Large intestine (tissue), 3 donors: ENCODE data around the gene C3orf20. TPM values are rescaled to one million over a fixed set of nuclear protein-coding genes. Genes with fewer than 3 reads are reported as not detected.
"Not testable (repeated sequence)": the region's sequence is repeated elsewhere in the genome, so short reads cannot be mapped to it uniquely, and the experiment has no call there.

ENCODE experiments used
- DNase-seq, 2 donors: peaks; one replicate each; pipeline versions ENCODE4 v3.0.0 to v3.0.0-alpha.2; 2013
- H3K27ac ChIP-seq: one replicate; pipeline ENCODE4 v1.5.1; 2013; ENCODE audit warnings: low read length
- H3K27me3 ChIP-seq: 2 replicates; pipeline ENCODE4 v1.6.1; 2013; ENCODE audit warnings: low read length; ENCODE audit not compliant: control insufficient read depth, insufficient read depth
- H3K36me3 ChIP-seq: 2 replicates; pipeline ENCODE4 v1.6.1; 2013; ENCODE audit warnings: low read length; ENCODE audit not compliant: control insufficient read depth, insufficient read depth
- H3K4me1 ChIP-seq: one replicate; pipeline ENCODE4 v1.6.1; 2013; ENCODE audit warnings: low read length; ENCODE audit not compliant: control insufficient read depth, insufficient read depth
- H3K4me3 ChIP-seq: one replicate; pipeline ENCODE4 v1.5.1; 2013; ENCODE audit warnings: low read length
- H3K9me3 ChIP-seq: one replicate; pipeline ENCODE4 v1.6.1; 2013; ENCODE audit warnings: mild to moderate bottlenecking, low read depth, low read length, moderate library complexity; ENCODE audit not compliant: control insufficient read depth
- WGBS: methylation state at CpG from one replicate; pipeline ENCODE4 v1.1.5; 2013; ENCODE audit warnings: low lambda C conversion rate; ENCODE audit not compliant: insufficient coverage; 5-methylcytosine and 5-hydroxymethylcytosine counted together
- polyA plus RNA-seq: library from polyadenylated mRNA; unstranded; fragments of 120-200 nt; gene quantifications from one replicate; pipeline ENCODE4 v1.2.1, GENCODE V29; 2013

Gene C3orf20
- polyA plus RNA-seq, 1 donor: not detected

- H3K4me1 ChIP-seq: peaks cover 48% of the 10 kb centered on the region
- H3K9me3 ChIP-seq: no peaks in the 10 kb centered on the region
- H3K36me3 ChIP-seq: peaks cover 5% of the 10 kb centered on the region
- peak overlapping the region; percentile 81 for H3K27ac ChIP-seq
- no peak overlapping the region for H3K4me3 ChIP-seq
- H3K27me3 ChIP-seq: no peaks in the 10 kb centered on the region
- no CpG with 5 or more reads among the region's 4 CpGs for WGBS
- peak in 1 of 2 donors; percentile 11 for DNase-seq
Measured at GRCh38 chr3:14650193-14650592, 24.7 kb upstream of the C3orf20 start.

DNA sequence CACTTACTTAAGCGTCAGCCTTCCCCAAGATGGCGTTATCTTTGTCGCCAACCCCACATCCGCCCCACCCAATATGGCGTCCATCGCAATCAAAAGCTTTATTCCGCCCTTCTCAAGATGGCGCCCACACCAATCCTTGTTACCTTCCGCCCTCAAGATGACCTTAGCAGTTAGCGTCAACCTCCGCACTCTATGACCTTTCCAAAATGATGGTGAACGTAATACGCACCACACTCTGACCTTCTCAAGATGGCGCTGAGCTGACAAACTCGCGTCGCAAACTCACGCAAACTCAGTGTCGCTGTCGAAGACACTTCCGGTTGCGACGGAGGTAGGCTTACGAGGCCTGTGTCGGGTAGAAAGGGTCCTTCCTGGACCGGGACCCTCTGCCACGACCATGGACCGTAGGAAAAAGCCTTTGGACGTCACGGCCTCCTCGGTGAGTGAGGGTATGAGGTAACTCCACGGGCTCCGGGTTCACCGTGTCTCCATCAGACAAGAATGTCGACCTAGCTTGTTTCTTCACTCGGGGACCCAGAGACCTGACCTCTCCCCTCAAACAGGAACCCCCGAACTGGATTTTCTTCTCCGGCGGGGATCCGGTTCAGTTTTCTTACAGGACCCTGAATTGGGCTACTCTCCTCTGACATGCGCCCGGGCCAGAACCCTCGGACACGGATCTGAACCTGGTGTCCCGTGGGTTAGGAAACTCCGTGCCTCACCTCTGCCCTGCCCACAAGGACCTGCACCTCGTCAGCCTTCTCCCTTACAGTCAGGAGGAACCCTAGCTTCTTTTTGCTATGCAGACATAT is 23.3 kb upstream of the C3orf20 start, which contains the start of gene CCDC174:
Gene CCDC174 (plus strand): TSS at position 323 of the 812 bp plus-strand sequence. CDS start 75 bp downstream, at position 398.
- no peaks in the 10 kb centered on the region for H3K27me3 ChIP-seq
- H3K9me3 ChIP-seq: no peaks in the 10 kb centered on the region
- H3K36me3 ChIP-seq: peaks cover 19% of the 10 kb centered on the region
- H3K4me1 ChIP-seq: peaks cover 43% of the 10 kb centered on the region
- peak; percentile 99 to 100 for DNase-seq
- H3K27ac ChIP-seq: peak within 1 kb of the TSS; percentile 81
- 0% methylated on average over 2 of the region's 47 CpGs for WGBS
- peak within 1 kb of the TSS; percentile 75 for H3K4me3 ChIP-seq

- H3K9me3 ChIP-seq, H3K27me3 ChIP-seq, DNase-seq: not testable (repeated sequence)
- WGBS: 88% methylated on average over 8 of the region's 21 CpGs
- Histone ChIP-seq H3K36me3 (peaks cover 27% of the 10 kb centered on the region), H3K4me3 (peak overlapping the region; percentile 75), H3K4me1 (peaks cover 35% of the 10 kb centered on the region), H3K27ac (peak overlapping the region; percentile 81)
Measured at GRCh38 chr3:14652360-14652907, 22.5 kb upstream of the C3orf20 start.

DNA sequence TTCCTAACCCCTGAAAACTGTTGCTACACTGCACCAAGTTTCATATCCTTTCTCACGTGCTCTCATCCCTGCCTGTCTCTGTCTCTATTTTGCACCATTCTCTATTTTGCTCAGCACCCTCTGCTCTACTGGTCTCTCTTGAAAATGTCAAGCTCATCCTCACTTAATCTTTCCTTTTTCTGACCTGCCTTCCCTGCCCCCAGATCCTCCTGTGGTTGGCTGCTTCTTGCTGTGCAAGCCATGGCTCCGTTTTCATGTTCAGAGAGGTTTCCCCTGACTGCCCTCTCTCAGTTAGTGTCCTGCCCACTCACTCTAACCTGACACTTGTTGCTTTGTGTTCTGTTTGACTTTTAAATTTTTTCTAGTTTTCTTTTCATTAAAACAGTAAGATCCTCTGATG is 17.4 kb upstream of the C3orf20 start:
- no peaks in the 10 kb centered on the region for H3K27me3 ChIP-seq
- no peak for DNase-seq
- H3K36me3 ChIP-seq: peaks cover 76% of the 10 kb centered on the region
- H3K9me3 ChIP-seq: no peaks in the 10 kb centered on the region
- WGBS: 100% methylated on average over 1 of the region's 2 CpGs
- H3K4me1 ChIP-seq: peaks cover 3% of the 10 kb centered on the region
- no peak overlapping the region for H3K4me3 ChIP-seq
- H3K27ac ChIP-seq: no peak overlapping the region

- DNase-seq: no peak
- Histone ChIP-seq H3K36me3 (peaks cover 89% of the 10 kb centered on the region), H3K27ac (no peak overlapping the region), H3K4me1 (no peaks in the 10 kb centered on the region), H3K4me3 (no peak overlapping the region), H3K27me3 (no peaks in the 10 kb centered on the region), H3K9me3 (no peaks in the 10 kb centered on the region)
- WGBS: 100% methylated on average over 1 of the region's 2 CpGs
Measured at GRCh38 chr3:14658978-14659377, 16.0 kb upstream of the C3orf20 start.

DNA sequence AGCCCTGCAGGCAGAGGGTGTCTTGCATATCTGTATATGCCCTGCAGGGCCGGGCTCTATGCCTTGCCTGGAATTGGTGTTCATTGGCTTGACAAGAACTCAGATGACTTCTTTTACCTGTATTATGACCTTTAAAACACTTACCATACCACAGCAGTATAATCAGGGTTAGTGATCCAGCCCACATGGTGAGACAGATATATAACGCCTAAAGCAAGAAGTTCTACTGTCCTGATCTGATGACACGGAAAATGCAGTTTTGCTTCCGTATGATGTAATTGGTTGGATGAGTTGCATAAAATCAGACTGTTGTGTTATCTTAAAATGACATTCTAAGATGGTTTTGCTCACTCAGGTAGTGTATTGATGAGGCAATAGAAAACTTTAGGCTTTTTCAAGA is 14.0 kb upstream of the C3orf20 start:
- no peak for DNase-seq
- H3K27ac ChIP-seq: no peak overlapping the region
- peaks cover 2% of the 10 kb centered on the region for H3K4me1 ChIP-seq
- H3K4me3 ChIP-seq: no peak overlapping the region
- 100% methylated on average over 1 of the region's 4 CpGs for WGBS
- H3K36me3 ChIP-seq: peaks cover 95% of the 10 kb centered on the region
- no peaks in the 10 kb centered on the region for H3K9me3 ChIP-seq
- H3K27me3 ChIP-seq: no peaks in the 10 kb centered on the region

- DNase-seq: no peak
- peaks cover 92% of the 10 kb centered on the region for H3K36me3 ChIP-seq
- no peaks in the 10 kb centered on the region for H3K9me3 ChIP-seq
- H3K27me3 ChIP-seq: no peaks in the 10 kb centered on the region
- H3K4me3 ChIP-seq: no peak overlapping the region
- no peak overlapping the region for H3K27ac ChIP-seq
- peaks cover 9% of the 10 kb centered on the region for H3K4me1 ChIP-seq
- WGBS: 83% methylated on average over 1 of the region's 5 CpGs
Measured at GRCh38 chr3:14663396-14664135, 11.4 kb upstream of the C3orf20 start.

GRCh38 chr3:14664170-14664569 is 10.8 kb upstream of the C3orf20 start:
- WGBS: 100% methylated on average over 1 of the region's 3 CpGs
- H3K27ac ChIP-seq: no peak overlapping the region
- H3K4me1 ChIP-seq: peaks cover 9% of the 10 kb centered on the region
- no peaks in the 10 kb centered on the region for H3K9me3 ChIP-seq
- no peaks in the 10 kb centered on the region for H3K27me3 ChIP-seq
- peaks cover 93% of the 10 kb centered on the region for H3K36me3 ChIP-seq
- no peak overlapping the region for H3K4me3 ChIP-seq
- no peak for DNase-seq

GRCh38 chr3:14672588-14672987 is 2.4 kb upstream of the C3orf20 start:
- no peaks in the 10 kb centered on the region for H3K27me3 ChIP-seq
- H3K4me3 ChIP-seq: no peak overlapping the region
- H3K27ac ChIP-seq: no peak overlapping the region
- H3K9me3 ChIP-seq: no peaks in the 10 kb centered on the region
- no peaks in the 10 kb centered on the region for H3K4me1 ChIP-seq
- peaks cover 55% of the 10 kb centered on the region for H3K36me3 ChIP-seq
- DNase-seq: no peak
- 100% methylated on average over 2 of the region's 4 CpGs for WGBS

DNA sequence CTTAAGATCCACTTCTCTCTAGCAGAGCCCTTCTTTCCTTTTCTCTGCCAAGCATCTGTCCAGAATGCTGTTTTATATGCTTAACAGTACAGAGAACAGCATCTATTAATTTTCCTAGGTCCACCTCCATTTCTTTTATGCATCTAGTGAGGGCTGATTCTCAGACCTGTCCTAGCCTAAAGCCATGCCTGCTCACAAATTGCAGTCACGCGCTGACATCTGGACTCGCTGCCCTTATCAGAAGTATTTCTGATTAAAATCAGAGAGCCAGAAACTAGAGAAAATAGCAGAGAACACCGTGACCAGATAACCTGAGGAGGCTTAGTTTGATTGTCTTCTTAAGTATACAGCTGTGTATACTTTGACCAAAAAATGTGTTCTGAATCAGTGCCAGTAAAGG is 1.9 kb downstream of the C3orf20 start:
- no CpG with 5 or more reads among the region's 4 CpGs for WGBS
- DNase-seq: no peak
- Histone ChIP-seq H3K27ac (no peak overlapping the region), H3K4me3 (no peak overlapping the region), H3K4me1 (no peaks in the 10 kb centered on the region), H3K36me3 (peaks cover 16% of the 10 kb centered on the region), H3K9me3 (no peaks in the 10 kb centered on the region), H3K27me3 (no peaks in the 10 kb centered on the region)
